ENCODE results near the gene RNF113B. TPM values are rescaled to one million over a fixed set of nuclear protein-coding genes. Genes with fewer than 3 reads are reported as not detected.
A peak's percentile ranks its signal among the peaks of the same experiment; 100 is the strongest.

RNF113B gene
- total and polyA plus RNA-seq, 2 of the 13 experiments (the other 11 are each of a cell fraction or from before 2014, with no cell fraction given), result not detected

DNA sequence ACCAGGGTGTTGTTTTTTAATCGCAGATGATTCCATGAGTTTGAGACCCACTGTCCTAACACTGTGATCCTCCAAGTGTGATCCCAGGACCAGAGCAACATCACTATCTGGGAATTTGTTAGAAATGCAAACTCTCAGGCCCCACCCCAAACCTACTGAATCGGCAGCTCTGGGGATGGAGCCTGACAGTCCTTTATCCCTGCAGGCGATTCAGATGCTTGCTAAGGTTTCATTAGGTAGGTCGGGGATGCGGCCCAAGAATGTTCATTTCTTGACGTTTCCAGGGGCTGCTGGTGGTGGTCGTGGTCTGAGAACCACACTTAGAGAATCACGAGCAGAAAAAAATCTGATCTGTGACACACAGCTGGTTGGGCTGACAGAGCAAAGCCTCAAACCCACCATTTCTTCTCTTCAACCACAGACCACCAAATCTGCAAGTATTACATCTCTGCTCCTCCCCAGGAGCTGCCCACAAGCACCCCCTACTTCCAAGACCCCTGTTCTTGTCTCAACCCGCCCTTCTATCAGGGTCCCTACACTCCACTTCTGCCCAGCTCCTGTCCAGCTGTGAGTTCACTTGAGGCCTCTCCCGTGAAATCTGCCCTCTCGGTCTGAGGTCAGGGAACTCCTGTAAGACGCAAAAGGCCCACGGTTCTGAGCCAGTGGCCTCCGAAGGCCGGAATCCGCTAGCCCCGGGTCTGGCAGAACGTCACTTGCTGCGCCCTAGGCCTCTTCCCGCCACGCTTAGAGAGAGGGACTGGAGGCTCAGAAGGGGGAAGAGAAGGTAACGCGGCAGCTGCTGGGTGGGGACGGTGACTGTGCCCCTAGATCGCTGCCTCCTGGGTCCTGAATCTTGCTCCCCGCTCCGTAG, 35.3 kb downstream of the RNF113B start (continued):
- TF ChIP-seq PRPF4 (IDR thresholded peaks at IDR 0.05; ENCODE audit: low read depth, low read length, poor library complexity, severe bottlenecking) (no peak), ZNF546 (CRISPR knock-in tag; conservative IDR thresholded peaks at IDR 0.05) (0 out of 2 replicates have a peak, but pooled peaks have one; percentile 12), ZNF329 (CRISPR knock-in tag; IDR thresholded peaks at IDR 0.05; ENCODE audit: low read depth) (peak; percentile 44), ZNF180 (CRISPR knock-in tag; IDR thresholded peaks at IDR 0.05; ENCODE audit: borderline replicate concordance, low read depth) (no peak), CREM (IDR thresholded peaks at IDR 0.05) (no peak), CREM (CRISPR knock-in tag; IDR thresholded peaks at IDR 0.05) (no peak), ZNF772 (CRISPR knock-in tag; IDR thresholded peaks at IDR 0.05) (0 out of 2 replicates have a peak, but pooled peaks have one; percentile 17), FOSL2 (CRISPR knock-in tag; IDR thresholded peaks at IDR 0.05) (no peak; the same call in 1 of the 2 replicates), ZMAT3 (CRISPR knock-in tag; conservative IDR thresholded peaks at IDR 0.05) (no peak), ZNF816 (CRISPR knock-in tag; IDR thresholded peaks at IDR 0.05; ENCODE audit: borderline replicate concordance) (0 out of 2 replicates have a peak, but pooled peaks have one; percentile 16), HNRNPLL (IDR thresholded peaks at IDR 0.05; ENCODE audit: low read depth, low read length, poor library complexity, severe bottlenecking) (no peak), ZNF235 (CRISPR knock-in tag; IDR thresholded peaks at IDR 0.05; ENCODE audit: borderline replicate concordance) (no peak), RBM39 (IDR thresholded peaks at IDR 0.05; ENCODE audit: low read depth, low read length, poor library complexity, severe bottlenecking) (no peak), MTF2 (CRISPR knock-in tag; IDR thresholded peaks at IDR 0.05; ENCODE audit: borderline replicate concordance) (no peak), PTBP1 (IDR thresholded peaks at IDR 0.05; ENCODE audit: low read depth, low read length, poor library complexity, severe bottlenecking) (no peak), ZNF724P (CRISPR knock-in tag; IDR thresholded peaks at IDR 0.05; ENCODE audit: borderline replicate concordance) (no peak), ZBTB7B (CRISPR knock-in tag; IDR thresholded peaks at IDR 0.05) (no peak; the same call in 1 of the 2 replicates), ZNF883 (CRISPR knock-in tag; IDR thresholded peaks at IDR 0.05; ENCODE audit: not compliant biosample characterization) (no peak), ZFP37 (CRISPR knock-in tag; IDR thresholded peaks at IDR 0.05; ENCODE audit: borderline replicate concordance) (0 out of 2 replicates have a peak, but pooled peaks have one; percentile 46), ZNF234 (CRISPR knock-in tag; conservative IDR thresholded peaks at IDR 0.05) (no peak), ZFP36 (IDR thresholded peaks at IDR 0.05; ENCODE audit: borderline replicate concordance, low read depth, low read length, partially characterized antibody) (no peak), ZNF282 (IDR thresholded peaks at IDR 0.05; ENCODE audit: partially characterized antibody) (no peak), HNRNPK (IDR thresholded peaks at IDR 0.05; ENCODE audit: low read depth, low read length, poor library complexity, severe bottlenecking) (no peak), NFE2L1 (CRISPR knock-in tag; IDR thresholded peaks at IDR 0.05; ENCODE audit: borderline replicate concordance) (no peak), MYNN (CRISPR knock-in tag; IDR thresholded peaks at IDR 0.05; ENCODE audit: low read depth) (0 out of 2 replicates have a peak, but pooled peaks have one; percentile 4)
- TF ChIP-seq, protein P1, sequence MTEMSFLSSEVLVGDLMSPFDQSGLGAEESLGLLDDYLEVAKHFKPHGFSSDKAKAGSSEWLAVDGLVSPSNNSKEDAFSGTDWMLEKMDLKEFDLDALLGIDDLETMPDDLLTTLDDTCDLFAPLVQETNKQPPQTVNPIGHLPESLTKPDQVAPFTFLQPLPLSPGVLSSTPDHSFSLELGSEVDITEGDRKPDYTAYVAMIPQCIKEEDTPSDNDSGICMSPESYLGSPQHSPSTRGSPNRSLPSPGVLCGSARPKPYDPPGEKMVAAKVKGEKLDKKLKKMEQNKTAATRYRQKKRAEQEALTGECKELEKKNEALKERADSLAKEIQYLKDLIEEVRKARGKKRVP (CRISPR knock-in tag; IDR thresholded peaks at IDR 0.05), result no peak
- TF ChIP-seq, protein P2, sequence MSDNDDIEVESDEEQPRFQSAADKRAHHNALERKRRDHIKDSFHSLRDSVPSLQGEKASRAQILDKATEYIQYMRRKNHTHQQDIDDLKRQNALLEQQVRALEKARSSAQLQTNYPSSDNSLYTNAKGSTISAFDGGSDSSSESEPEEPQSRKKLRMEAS (IDR thresholded peaks at IDR 0.05), result 0 out of 2 replicates have a peak, but pooled peaks have one; percentile 16
- TF ChIP-seq, protein P3, sequence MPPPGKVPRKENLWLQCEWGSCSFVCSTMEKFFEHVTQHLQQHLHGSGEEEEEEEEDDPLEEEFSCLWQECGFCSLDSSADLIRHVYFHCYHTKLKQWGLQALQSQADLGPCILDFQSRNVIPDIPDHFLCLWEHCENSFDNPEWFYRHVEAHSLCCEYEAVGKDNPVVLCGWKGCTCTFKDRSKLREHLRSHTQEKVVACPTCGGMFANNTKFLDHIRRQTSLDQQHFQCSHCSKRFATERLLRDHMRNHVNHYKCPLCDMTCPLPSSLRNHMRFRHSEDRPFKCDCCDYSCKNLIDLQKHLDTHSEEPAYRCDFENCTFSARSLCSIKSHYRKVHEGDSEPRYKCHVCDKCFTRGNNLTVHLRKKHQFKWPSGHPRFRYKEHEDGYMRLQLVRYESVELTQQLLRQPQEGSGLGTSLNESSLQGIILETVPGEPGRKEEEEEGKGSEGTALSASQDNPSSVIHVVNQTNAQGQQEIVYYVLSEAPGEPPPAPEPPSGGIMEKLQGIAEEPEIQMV (CRISPR knock-in tag; IDR thresholded peaks at IDR 0.05; ENCODE audit: low read depth), result no peak
